Breast epithelium (tissue), 3 donors: Measurements from ENCODE around the gene CNKSR1.
A peak's percentile ranks its signal among the peaks of the same experiment; 100 is the strongest.

Experiments
- CTCF ChIP-seq, 3 donors: fragments of 450-650 bp; IDR thresholded peaks; one replicate each; pipeline ENCODE4 v1.5.1; 2016 to 2017; ENCODE audit warnings: antibody characterized with exemption in 3 of 3, mild to moderate bottlenecking in 3 of 3, moderate library complexity in 3 of 3
- POLR2A ChIP-seq: fragments of 450-650 bp; IDR thresholded peaks from one replicate; pipeline ENCODE4 v1.6.1; 2016; ENCODE audit warnings: antibody characterized with exemption, mild to moderate bottlenecking, moderate library complexity
- POLR2AphosphoS5 ChIP-seq, 3 donors: sonication (generic); formaldehyde crosslinking; IDR thresholded peaks; one replicate each; pipeline ENCODE4 v1.6.1; 2017; ENCODE audit warnings: antibody characterized with exemption in 3 of 3

GRCh38 chr1:26145041-26145959 lies 32.0 kb upstream of the CNKSR1 start:
- peak; percentile 34 to 84 (median 80) for TF ChIP-seq CTCF (IDR thresholded peaks at IDR 0.05)
- peak in 1 of 3 donors; percentile 37 for TF ChIP-seq POLR2AphosphoS5 (IDR thresholded peaks at IDR 0.05)
- TF ChIP-seq POLR2A = no peak
